Measurements from ENCODE around the gene ADAMTS16.

Gene ADAMTS16

GRCh38 chr5:5183189-5183699 lies 43.1 kb downstream of the ADAMTS16 start:
- Histone ChIP-seq H3K9me3 (ENCODE audit: low read depth, low read length) (no peaks in the 10 kb centered on the region), H3K4me3 (no peak overlapping the region), H3K36me3 (ENCODE audit: insufficient read depth, low read length) (no peaks in the 10 kb centered on the region), H3K27ac (no peak overlapping the region), H3K9ac (ENCODE audit: insufficient read length) (no peak overlapping the region)
- TF ChIP-seq FOXP2 (optimal IDR thresholded peaks at IDR 0.05; ENCODE audit: control extremely low read depth, extremely low read length, insufficient read depth) (no peak), EZH2 (IDR thresholded peaks at IDR 0.05) (no peak), POLR2AphosphoS5 (IDR thresholded peaks at IDR 0.05; ENCODE audit: borderline replicate concordance, low read depth, low read length) (no peak)
- no peak for DNase-seq (ENCODE audit: low read depth, low spot score)

GRCh38 chr5:5183933-5184332 lies 43.8 kb downstream of the ADAMTS16 start:
- Histone ChIP-seq H3K27ac (no peak overlapping the region), H3K4me3 (no peak overlapping the region), H3K36me3 (ENCODE audit: insufficient read depth, low read length) (no peaks in the 10 kb centered on the region), H3K9ac (ENCODE audit: insufficient read length) (no peak overlapping the region), H3K9me3 (ENCODE audit: low read depth, low read length) (no peaks in the 10 kb centered on the region)
- no peak for DNase-seq (ENCODE audit: low read depth, low spot score)
- TF ChIP-seq EZH2 (IDR thresholded peaks at IDR 0.05) (no peak), POLR2AphosphoS5 (IDR thresholded peaks at IDR 0.05; ENCODE audit: borderline replicate concordance, low read depth, low read length) (no peak), FOXP2 (optimal IDR thresholded peaks at IDR 0.05; ENCODE audit: control extremely low read depth, extremely low read length, insufficient read depth) (no peak)

GRCh38 chr5:5188376-5189050 lies 48.4 kb downstream of the ADAMTS16 start:
- Histone ChIP-seq H3K9ac (ENCODE audit: insufficient read length) (no peak overlapping the region), H3K36me3 (ENCODE audit: insufficient read depth, low read length) (no peaks in the 10 kb centered on the region), H3K9me3 (ENCODE audit: low read depth, low read length) (no peaks in the 10 kb centered on the region), H3K27ac (no peak overlapping the region), H3K4me3 (no peak overlapping the region)
- DNase-seq (ENCODE audit: low read depth, low spot score), result no peak
- no peak for TF ChIP-seq EZH2 (IDR thresholded peaks at IDR 0.05)
- no peak for TF ChIP-seq FOXP2 (optimal IDR thresholded peaks at IDR 0.05; ENCODE audit: control extremely low read depth, extremely low read length, insufficient read depth)
- TF ChIP-seq POLR2AphosphoS5 (IDR thresholded peaks at IDR 0.05; ENCODE audit: borderline replicate concordance, low read depth, low read length), result no peak

- no peak for DNase-seq (ENCODE audit: low read depth, low spot score)
- Histone ChIP-seq H3K9me3 (ENCODE audit: low read depth, low read length) (no peaks in the 10 kb centered on the region), H3K27ac (no peak overlapping the region), H3K9ac (ENCODE audit: insufficient read length) (no peak overlapping the region), H3K36me3 (ENCODE audit: insufficient read depth, low read length) (no peaks in the 10 kb centered on the region), H3K4me3 (no peak overlapping the region)
- no peak for TF ChIP-seq EZH2 (IDR thresholded peaks at IDR 0.05)
- no peak for TF ChIP-seq FOXP2 (optimal IDR thresholded peaks at IDR 0.05; ENCODE audit: control extremely low read depth, extremely low read length, insufficient read depth)
- no peak for TF ChIP-seq POLR2AphosphoS5 (IDR thresholded peaks at IDR 0.05; ENCODE audit: borderline replicate concordance, low read depth, low read length)
Measured at GRCh38 chr5:5189051-5189430, 48.9 kb downstream of the ADAMTS16 start.

- Histone ChIP-seq H3K27ac (no peak overlapping the region), H3K9me3 (ENCODE audit: low read depth, low read length) (no peaks in the 10 kb centered on the region), H3K36me3 (ENCODE audit: insufficient read depth, low read length) (no peaks in the 10 kb centered on the region), H3K4me3 (no peak overlapping the region), H3K9ac (ENCODE audit: insufficient read length) (no peak overlapping the region)
- DNase-seq (ENCODE audit: low read depth, low spot score), result no peak
- TF ChIP-seq EZH2 (IDR thresholded peaks at IDR 0.05) (no peak), POLR2AphosphoS5 (IDR thresholded peaks at IDR 0.05; ENCODE audit: borderline replicate concordance, low read depth, low read length) (no peak), FOXP2 (optimal IDR thresholded peaks at IDR 0.05; ENCODE audit: control extremely low read depth, extremely low read length, insufficient read depth) (no peak)
Measured at GRCh38 chr5:5191906-5192305, 51.8 kb downstream of the ADAMTS16 start.

GRCh38 chr5:5192681-5193080 lies 52.6 kb downstream of the ADAMTS16 start:
- H3K9me3 ChIP-seq (ENCODE audit: low read depth, low read length), result no peaks in the 10 kb centered on the region
- H3K27ac ChIP-seq, result no peak overlapping the region
- TF ChIP-seq FOXP2 (optimal IDR thresholded peaks at IDR 0.05; ENCODE audit: control extremely low read depth, extremely low read length, insufficient read depth) (no peak), POLR2AphosphoS5 (IDR thresholded peaks at IDR 0.05; ENCODE audit: borderline replicate concordance, low read depth, low read length) (peak; percentile 26; the same call in 1 of the 2 replicates), EZH2 (IDR thresholded peaks at IDR 0.05) (no peak)

GRCh38 chr5:5195128-5195918 lies 55.2 kb downstream of the ADAMTS16 start:
- DNase-seq (ENCODE audit: low read depth, low spot score), result no peak
- no peak overlapping the region for H3K4me3 ChIP-seq
- H3K9me3 ChIP-seq (ENCODE audit: low read depth, low read length), result no peaks in the 10 kb centered on the region
- no peak overlapping the region for H3K27ac ChIP-seq
- no peaks in the 10 kb centered on the region for H3K36me3 ChIP-seq (ENCODE audit: insufficient read depth, low read length)
- H3K9ac ChIP-seq (ENCODE audit: insufficient read length), result no peak overlapping the region
- no peak for TF ChIP-seq EZH2 (IDR thresholded peaks at IDR 0.05)
- no peak for TF ChIP-seq POLR2AphosphoS5 (IDR thresholded peaks at IDR 0.05; ENCODE audit: borderline replicate concordance, low read depth, low read length)
- TF ChIP-seq FOXP2 (optimal IDR thresholded peaks at IDR 0.05; ENCODE audit: control extremely low read depth, extremely low read length, insufficient read depth), result no peak

More at GRCh38 chr5:5192681-5193080, 52.6 kb downstream of the ADAMTS16 start:
- no peak overlapping the region for H3K9ac ChIP-seq (ENCODE audit: insufficient read length)
- no peaks in the 10 kb centered on the region for H3K36me3 ChIP-seq (ENCODE audit: insufficient read depth, low read length)
- no peak overlapping the region for H3K4me3 ChIP-seq
- peak; percentile 47 for DNase-seq (ENCODE audit: low read depth, low spot score)

GRCh38 chr5:5198135-5198534 lies 58.0 kb downstream of the ADAMTS16 start:
- no peak overlapping the region for H3K4me3 ChIP-seq
- no peak overlapping the region for H3K27ac ChIP-seq
- H3K9me3 ChIP-seq (ENCODE audit: low read depth, low read length), result no peaks in the 10 kb centered on the region
- no peaks in the 10 kb centered on the region for H3K36me3 ChIP-seq (ENCODE audit: insufficient read depth, low read length)
- DNase-seq (ENCODE audit: low read depth, low spot score), result no peak
- H3K9ac ChIP-seq (ENCODE audit: insufficient read length), result no peak overlapping the region
- TF ChIP-seq EZH2 (IDR thresholded peaks at IDR 0.05) (no peak), FOXP2 (optimal IDR thresholded peaks at IDR 0.05; ENCODE audit: control extremely low read depth, extremely low read length, insufficient read depth) (no peak), POLR2AphosphoS5 (IDR thresholded peaks at IDR 0.05; ENCODE audit: borderline replicate concordance, low read depth, low read length) (no peak)
